Tibial artery (tissue), 4 donors: ENCODE measurements around the gene DCAF6.

Source experiments
- DNase-seq, 2 donors: peaks; one replicate each; pipeline ENCODE4 v3.0.0-alpha.2; 2019
- H3K27ac ChIP-seq, 2 donors: fragments of 200-600 bp; sonication (generic) in 1 of 2; 1 replicate in 1 of 2; 2 replicates in 1 of 2; pipeline ENCODE4 v1.5.1; 2018 to 2019; ENCODE audit warnings: mild to moderate bottlenecking in 1 of 2
- H3K27me3 ChIP-seq, 2 donors: fragments of 200-600 bp; sonication (generic) in 1 of 2; one replicate each; pipeline versions ENCODE4 v1.5.1 to v1.6.0; 2016 to 2019
- H3K36me3 ChIP-seq, 3 donors: fragments of 200-600 bp; sonication (generic) in 2 of 3; one replicate each; pipeline ENCODE4 v1.5.1; 2016 to 2019; ENCODE audit warnings: mild to moderate bottlenecking in 2 of 3
- H3K4me1 ChIP-seq, 4 donors: fragments of 200-600 bp; sonication (generic) in 2 of 4; 1 replicate in 3 of 4; 2 replicates in 1 of 4; pipeline ENCODE4 v1.5.1; 2016 to 2019
- H3K4me3 ChIP-seq, 2 donors: fragments of 200-600 bp; sonication (generic) in 1 of 2; 1 replicate in 1 of 2; 2 replicates in 1 of 2; pipeline ENCODE4 v1.5.1; 2018 to 2019; ENCODE audit warnings: mild to moderate bottlenecking in 2 of 2
- H3K9me3 ChIP-seq, 3 donors: fragments of 200-600 bp; sonication (generic) in 1 of 3; one replicate each; pipeline ENCODE4 v1.5.1; 2016 to 2019
- intact Hi-C: fragments of 100-400 bp; cut with DNase I; formaldehyde crosslinking; loops from one replicate; pipeline ENCODE4 v1.15.0; 2023; ENCODE audit warnings: low total_unique reads
- TF ChIP-seq, protein P1 (sequence below), 2 experiments: fragments of 200-600 bp in 1 of 2; fragments of 450-650 bp in 1 of 2; IDR thresholded peaks; one replicate each; pipeline ENCODE4 v1.5.1; 2017 to 2019; ENCODE audit warnings: antibody characterized with exemption in 2 of 2, mild to moderate bottlenecking in 1 of 2, moderate library complexity in 1 of 2

DCAF6 gene

DNA sequence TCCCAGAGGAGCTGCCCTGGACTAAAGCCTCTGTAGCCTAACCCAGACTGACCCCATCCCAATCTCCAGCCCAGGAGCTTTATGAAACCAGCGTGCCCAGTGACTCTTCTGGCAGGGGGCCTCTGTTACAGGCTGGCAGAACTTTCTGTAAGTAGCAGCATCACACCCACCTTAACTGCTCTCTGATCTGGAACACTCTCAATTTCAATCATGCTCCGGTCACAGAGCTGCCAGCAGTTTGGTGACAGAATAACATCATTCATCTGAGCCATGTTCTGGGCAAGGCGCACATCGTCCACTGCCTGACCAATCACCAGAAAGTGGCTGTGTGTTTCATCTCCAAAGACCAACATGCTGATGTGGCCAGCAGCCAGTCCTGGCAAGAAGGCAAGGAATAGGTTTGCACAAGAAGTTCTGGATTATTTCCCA lies 37.2 kb upstream of the DCAF6 start:
- H3K27me3 ChIP-seq = no peaks in the 10 kb centered on the region
- peak; percentile 72 to 90 for DNase-seq
- TF ChIP-seq, protein P1, sequence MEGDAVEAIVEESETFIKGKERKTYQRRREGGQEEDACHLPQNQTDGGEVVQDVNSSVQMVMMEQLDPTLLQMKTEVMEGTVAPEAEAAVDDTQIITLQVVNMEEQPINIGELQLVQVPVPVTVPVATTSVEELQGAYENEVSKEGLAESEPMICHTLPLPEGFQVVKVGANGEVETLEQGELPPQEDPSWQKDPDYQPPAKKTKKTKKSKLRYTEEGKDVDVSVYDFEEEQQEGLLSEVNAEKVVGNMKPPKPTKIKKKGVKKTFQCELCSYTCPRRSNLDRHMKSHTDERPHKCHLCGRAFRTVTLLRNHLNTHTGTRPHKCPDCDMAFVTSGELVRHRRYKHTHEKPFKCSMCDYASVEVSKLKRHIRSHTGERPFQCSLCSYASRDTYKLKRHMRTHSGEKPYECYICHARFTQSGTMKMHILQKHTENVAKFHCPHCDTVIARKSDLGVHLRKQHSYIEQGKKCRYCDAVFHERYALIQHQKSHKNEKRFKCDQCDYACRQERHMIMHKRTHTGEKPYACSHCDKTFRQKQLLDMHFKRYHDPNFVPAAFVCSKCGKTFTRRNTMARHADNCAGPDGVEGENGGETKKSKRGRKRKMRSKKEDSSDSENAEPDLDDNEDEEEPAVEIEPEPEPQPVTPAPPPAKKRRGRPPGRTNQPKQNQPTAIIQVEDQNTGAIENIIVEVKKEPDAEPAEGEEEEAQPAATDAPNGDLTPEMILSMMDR (IDR thresholded peaks at IDR 0.05) = no peak
- H3K36me3 ChIP-seq = no peaks in the 10 kb centered on the region
- no peaks in the 10 kb centered on the region for H3K9me3 ChIP-seq
- intact Hi-C loops = no loop called here
- peaks cover 0 to 14% (median 12%) of the 10 kb centered on the region in 4 donors for H3K4me1 ChIP-seq
- peak overlapping the region; percentile 43 to 56 for H3K27ac ChIP-seq
- H3K4me3 ChIP-seq = no peak overlapping the region

DNA sequence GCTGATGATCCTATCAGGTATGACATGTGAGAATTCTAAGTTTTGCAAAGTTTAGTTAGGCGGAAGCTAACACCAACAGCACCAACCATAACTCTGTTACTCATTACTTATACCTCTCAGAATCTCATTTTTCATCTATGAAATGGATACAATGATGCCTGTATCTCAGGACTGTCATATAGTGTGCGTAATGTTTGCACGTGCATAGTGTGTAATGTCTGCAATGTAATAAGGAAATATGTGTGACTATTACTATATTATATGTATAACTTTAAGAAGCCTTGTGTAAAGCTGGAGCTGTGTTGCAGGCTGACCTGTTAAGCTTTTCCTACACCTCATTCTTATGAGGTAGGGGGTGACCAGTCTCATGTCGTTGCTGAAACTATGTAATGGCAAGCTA lies 35.6 kb upstream of the DCAF6 start:
- H3K36me3 ChIP-seq = no peaks in the 10 kb centered on the region
- intact Hi-C loops = no loop called here
- H3K27me3 ChIP-seq = no peaks in the 10 kb centered on the region
- TF ChIP-seq, protein P1 (IDR thresholded peaks at IDR 0.05) = no peak
- H3K9me3 ChIP-seq = no peaks in the 10 kb centered on the region
- peaks cover 0 to 14% (median 12%) of the 10 kb centered on the region in 4 donors for H3K4me1 ChIP-seq
- DNase-seq = no peak
- H3K4me3 ChIP-seq = no peak overlapping the region
- H3K27ac ChIP-seq = no peak overlapping the region

DNA sequence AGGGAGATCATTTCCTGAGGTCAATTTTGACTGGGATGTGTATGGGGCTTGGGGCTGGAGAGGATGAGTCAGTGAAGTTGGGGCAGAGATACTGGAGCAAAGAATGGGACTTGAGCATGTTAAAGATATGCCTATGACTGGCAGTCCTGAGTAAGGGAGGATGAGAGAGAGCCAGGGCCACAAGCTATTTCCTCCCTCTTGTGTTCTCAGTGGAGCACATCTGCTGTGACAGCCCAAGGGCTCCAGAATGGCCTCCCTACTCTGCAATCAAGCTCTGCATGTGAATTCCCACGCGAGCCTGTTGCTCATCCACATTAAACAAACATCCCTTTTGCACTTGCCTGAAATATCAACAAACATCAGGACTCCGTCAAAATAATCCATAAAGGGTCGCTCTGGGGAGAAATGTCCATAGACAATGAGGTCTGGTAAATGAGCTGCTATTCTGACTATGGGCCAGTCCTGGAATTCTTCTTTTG lies 31.8 kb upstream of the DCAF6 start:
- intact Hi-C loops = no loop called here

DNA sequence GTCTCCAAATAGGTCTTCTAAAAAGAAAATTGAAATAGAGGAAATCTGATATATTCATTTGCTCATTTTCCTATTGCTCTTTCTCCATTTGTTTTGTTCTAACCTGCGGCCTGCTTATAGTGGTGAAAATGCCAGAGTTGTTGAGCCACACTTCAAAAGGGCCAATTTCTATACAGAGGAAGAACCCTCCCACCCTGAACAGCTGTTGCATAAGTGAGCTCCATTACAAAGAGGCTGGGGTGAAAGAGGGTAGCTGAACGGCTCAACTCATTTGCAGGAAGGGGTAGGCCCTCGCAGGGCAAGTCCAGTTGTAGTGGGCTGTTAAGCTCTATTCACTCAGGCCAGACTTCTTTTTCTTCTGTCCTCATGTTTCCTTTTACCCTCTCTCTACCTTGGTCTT lies 31.3 kb upstream of the DCAF6 start:
- no peak overlapping the region for H3K27ac ChIP-seq
- H3K4me1 ChIP-seq = no peaks in the 10 kb centered on the region
- intact Hi-C loops = no loop called here
- no peaks in the 10 kb centered on the region for H3K27me3 ChIP-seq
- H3K9me3 ChIP-seq = no peaks in the 10 kb centered on the region
- TF ChIP-seq, protein P1 (IDR thresholded peaks at IDR 0.05) = no peak
- H3K36me3 ChIP-seq = no peaks in the 10 kb centered on the region
- H3K4me3 ChIP-seq = no peak overlapping the region
- no peak for DNase-seq

More for the DNA sequence above, 31.8 kb upstream of the DCAF6 start:
- TF ChIP-seq, protein P1 (IDR thresholded peaks at IDR 0.05) = no peak
- H3K9me3 ChIP-seq = no peaks in the 10 kb centered on the region
- no peaks in the 10 kb centered on the region for H3K36me3 ChIP-seq
- no peak overlapping the region for H3K4me3 ChIP-seq
- no peak for DNase-seq
- no peaks in the 10 kb centered on the region for H3K27me3 ChIP-seq
- H3K27ac ChIP-seq = no peak overlapping the region
- peaks cover 0 to 4% (median 2%) of the 10 kb centered on the region in 4 donors for H3K4me1 ChIP-seq

DNA sequence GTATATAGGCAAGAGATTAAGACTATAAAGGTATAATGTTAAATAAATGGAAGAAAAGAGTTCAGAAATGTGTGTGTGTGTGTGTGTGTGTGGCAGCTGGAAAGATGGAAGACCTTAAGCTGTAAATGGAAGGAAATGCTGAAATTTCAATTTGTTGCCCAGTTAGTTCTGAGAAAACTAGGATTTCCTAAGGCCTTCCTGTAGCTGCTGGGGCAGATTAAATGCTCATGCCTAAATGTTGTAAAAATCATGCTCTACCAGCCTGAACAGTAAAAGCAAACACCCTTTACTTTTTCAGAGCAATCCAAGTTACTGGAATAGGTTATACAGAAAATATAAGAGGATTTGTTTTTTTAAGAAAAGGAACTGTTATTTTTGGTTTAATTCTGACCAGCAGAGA lies 30.8 kb upstream of the DCAF6 start:
- TF ChIP-seq, protein P1 (IDR thresholded peaks at IDR 0.05) = no peak
- no peaks in the 10 kb centered on the region for H3K27me3 ChIP-seq
- intact Hi-C loops = no loop called here
- no peak overlapping the region for H3K27ac ChIP-seq
- H3K36me3 ChIP-seq = no peaks in the 10 kb centered on the region
- no peak for DNase-seq
- H3K4me3 ChIP-seq = no peak overlapping the region
- no peaks in the 10 kb centered on the region for H3K9me3 ChIP-seq
- H3K4me1 ChIP-seq = no peaks in the 10 kb centered on the region

DNA sequence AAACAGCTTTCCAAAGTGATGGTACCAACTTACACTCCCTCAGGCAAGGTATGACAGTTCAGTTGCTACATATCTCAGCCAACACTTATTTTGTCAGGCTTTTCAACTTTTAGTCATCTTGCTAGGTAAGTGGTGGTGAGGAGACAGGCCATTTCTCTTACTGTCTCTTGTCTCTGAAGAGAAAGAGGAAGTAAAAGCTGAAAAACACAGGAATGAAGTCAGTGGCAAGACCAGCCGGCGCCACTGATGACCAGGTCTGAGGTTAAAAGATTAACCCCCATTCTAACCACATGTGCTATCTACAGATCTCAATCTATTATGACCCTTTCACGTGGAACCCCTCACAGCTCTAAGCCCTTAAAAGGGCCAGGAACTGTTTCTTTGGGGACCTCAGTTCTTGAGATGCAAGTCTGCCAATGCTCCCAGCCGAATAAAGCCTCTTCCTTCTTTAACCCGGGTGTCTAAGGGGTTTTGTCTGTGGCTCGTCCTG lies 26.7 kb upstream of the DCAF6 start:
- no peaks in the 10 kb centered on the region for H3K9me3 ChIP-seq
- no peak for DNase-seq
- TF ChIP-seq, protein P1 (IDR thresholded peaks at IDR 0.05) = no peak
- intact Hi-C loops = no loop called here
- H3K36me3 ChIP-seq = no peaks in the 10 kb centered on the region
- no peak overlapping the region for H3K4me3 ChIP-seq
- no peak overlapping the region for H3K27ac ChIP-seq
- peaks cover 0 to 7% (median 3%) of the 10 kb centered on the region in 4 donors for H3K4me1 ChIP-seq
- H3K27me3 ChIP-seq = no peaks in the 10 kb centered on the region
